Lower lobe of right lung (tissue), 2 donors: Measurements from ENCODE around the gene MRPL28. TPM values are rescaled to one million over a fixed set of nuclear protein-coding genes. Genes with fewer than 3 reads are reported as not detected.

Experiments
- ATAC-seq, 2 donors: fragments of 200-7000 bp; cut with Tn5 transposase; one replicate each; pipeline ENCODE4 v1.9.1; 2020 to 2022; ENCODE audit warnings: mild to moderate bottlenecking in 2 of 2, moderate library complexity in 2 of 2
- DNase-seq: peaks from one replicate; pipeline ENCODE4 v3.0.0-alpha.2; 2020
- H3K27ac ChIP-seq: fragments of 200-600 bp; one replicate; pipeline ENCODE4 v1.8.0; 2022
- H3K27me3 ChIP-seq: fragments of 200-600 bp; one replicate; pipeline ENCODE4 v1.8.0; 2022; ENCODE audit warnings: low read depth
- H3K36me3 ChIP-seq: fragments of 200-600 bp; one replicate; pipeline ENCODE4 v1.8.0; 2022; ENCODE audit warnings: mild to moderate bottlenecking
- H3K4me1 ChIP-seq: fragments of 200-600 bp; one replicate; pipeline ENCODE4 v1.8.0; 2022
- H3K4me3 ChIP-seq: fragments of 200-600 bp; one replicate; pipeline ENCODE4 v1.8.0; 2022; ENCODE audit warnings: mild to moderate bottlenecking
- H3K9me3 ChIP-seq: fragments of 200-600 bp; one replicate; pipeline ENCODE4 v1.8.0; 2022
- intact Hi-C: fragments of 100-400 bp; cut with DNase I; formaldehyde crosslinking; loops from one replicate; pipeline ENCODE4 v1.11.0; 2022
- total RNA-seq: library from RNA; stranded (reverse); fragmentation: NEBNext Ultra II Directional; extraction: Animal tissue kit (Norgen Biotek cat#: 25700); gene quantifications from one replicate; pipeline ENCODE4 v1.2.1, GENCODE V29; 2021
- TF ChIP-seq, protein P1 (sequence below): fragments of 200-600 bp; IDR thresholded peaks from one replicate; pipeline ENCODE4 v1.8.0; 2022; ENCODE audit warnings: antibody characterized with exemption, mild to moderate bottlenecking
- donor health status: DM: no; HTN: yes; CAD: no; lungs with severe emphysema.

MRPL28 gene
- total RNA-seq, 1 donor from 2014 or later, result 43.4 TPM

DNA sequence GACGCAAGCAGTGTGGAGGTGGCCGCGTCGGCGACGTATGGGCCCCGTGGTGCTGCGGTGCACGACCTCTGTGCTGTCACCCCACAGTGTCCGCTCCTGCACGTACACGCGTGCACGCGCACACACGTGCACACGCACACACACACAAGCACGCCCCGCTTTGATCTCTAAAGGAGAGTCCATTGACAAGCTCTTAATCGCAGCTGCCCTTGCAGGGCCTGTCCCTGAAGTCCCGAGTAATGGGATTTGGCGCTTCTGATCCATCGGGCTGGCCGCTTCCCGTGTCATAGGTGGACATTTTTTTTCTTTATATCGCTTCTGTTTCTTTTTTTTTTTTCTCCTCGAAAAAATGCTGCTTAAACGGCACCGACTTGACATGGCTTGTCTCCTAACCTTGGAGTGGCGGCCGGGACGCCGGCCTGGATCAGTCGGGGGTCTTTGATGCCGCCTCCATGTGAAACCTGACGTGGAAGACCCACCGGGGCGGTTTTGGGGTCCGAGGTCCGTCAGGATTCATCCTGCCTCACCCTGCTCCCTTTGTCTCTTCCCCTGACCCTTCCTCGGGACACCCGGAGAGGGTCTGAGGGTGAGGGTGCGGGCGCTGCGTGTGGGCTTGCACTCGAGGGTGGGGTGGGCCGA lies 9.5 kb downstream of the MRPL28 start:
- Histone ChIP-seq H3K36me3 (no peaks in the 10 kb centered on the region), H3K27me3 (peaks cover 9% of the 10 kb centered on the region), H3K9me3 (no peaks in the 10 kb centered on the region), H3K4me3 (no peak overlapping the region), H3K27ac (no peak overlapping the region), H3K4me1 (peaks cover 8% of the 10 kb centered on the region)
- DNase-seq (no peak), ATAC-seq (no peak)
- intact Hi-C loops, result no loop called here
- TF ChIP-seq, protein P1, sequence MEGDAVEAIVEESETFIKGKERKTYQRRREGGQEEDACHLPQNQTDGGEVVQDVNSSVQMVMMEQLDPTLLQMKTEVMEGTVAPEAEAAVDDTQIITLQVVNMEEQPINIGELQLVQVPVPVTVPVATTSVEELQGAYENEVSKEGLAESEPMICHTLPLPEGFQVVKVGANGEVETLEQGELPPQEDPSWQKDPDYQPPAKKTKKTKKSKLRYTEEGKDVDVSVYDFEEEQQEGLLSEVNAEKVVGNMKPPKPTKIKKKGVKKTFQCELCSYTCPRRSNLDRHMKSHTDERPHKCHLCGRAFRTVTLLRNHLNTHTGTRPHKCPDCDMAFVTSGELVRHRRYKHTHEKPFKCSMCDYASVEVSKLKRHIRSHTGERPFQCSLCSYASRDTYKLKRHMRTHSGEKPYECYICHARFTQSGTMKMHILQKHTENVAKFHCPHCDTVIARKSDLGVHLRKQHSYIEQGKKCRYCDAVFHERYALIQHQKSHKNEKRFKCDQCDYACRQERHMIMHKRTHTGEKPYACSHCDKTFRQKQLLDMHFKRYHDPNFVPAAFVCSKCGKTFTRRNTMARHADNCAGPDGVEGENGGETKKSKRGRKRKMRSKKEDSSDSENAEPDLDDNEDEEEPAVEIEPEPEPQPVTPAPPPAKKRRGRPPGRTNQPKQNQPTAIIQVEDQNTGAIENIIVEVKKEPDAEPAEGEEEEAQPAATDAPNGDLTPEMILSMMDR, result no peak

DNA sequence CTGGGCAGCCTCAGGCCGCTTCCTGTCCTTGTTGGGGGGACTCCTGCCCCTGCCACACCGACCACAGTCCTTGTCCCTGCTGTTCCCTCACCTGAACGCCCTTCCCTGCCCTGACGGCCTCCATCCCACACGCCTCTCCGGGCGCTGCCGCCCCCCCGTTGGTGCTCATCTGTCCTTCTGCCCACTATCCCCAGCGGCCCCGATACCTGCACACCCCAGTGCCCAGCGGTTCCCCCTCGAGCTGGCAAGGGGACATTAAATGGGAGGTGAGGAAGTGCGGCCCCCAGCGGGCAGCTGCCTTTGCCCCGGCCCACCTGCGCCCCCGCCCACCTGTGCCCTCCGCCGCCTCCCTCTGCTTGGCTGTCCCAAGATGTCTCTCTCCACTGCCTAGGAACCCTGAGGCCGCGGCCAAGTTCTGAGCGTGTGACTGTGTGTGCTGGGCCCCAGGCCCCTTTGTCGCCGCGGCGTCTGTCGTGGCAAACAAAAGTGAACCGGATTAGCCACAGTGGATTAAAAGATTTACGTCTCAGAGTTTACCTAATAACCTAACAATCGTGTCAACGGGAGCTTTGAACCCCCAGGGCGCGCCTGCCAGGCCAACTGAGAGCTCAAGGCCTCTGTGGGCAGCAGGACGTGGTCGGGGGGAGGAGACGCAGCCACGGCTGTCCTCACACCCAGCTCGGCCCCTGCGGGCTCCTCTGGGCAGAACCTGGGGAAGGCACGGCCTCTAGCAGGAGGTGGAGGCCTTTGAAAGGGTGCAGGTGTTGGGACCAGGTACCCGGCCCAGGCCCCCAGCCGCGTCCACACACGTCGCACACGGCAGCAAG lies 10.3 kb downstream of the MRPL28 start:
- Histone ChIP-seq H3K4me3 (no peak overlapping the region), H3K4me1 (peaks cover 8% of the 10 kb centered on the region), H3K9me3 (no peaks in the 10 kb centered on the region), H3K36me3 (no peaks in the 10 kb centered on the region), H3K27ac (no peak overlapping the region), H3K27me3 (peaks cover 9% of the 10 kb centered on the region)
- intact Hi-C loops, result no loop called here
- DNase-seq (no peak), ATAC-seq (no peak)
- TF ChIP-seq, protein P1, result no peak

DNA sequence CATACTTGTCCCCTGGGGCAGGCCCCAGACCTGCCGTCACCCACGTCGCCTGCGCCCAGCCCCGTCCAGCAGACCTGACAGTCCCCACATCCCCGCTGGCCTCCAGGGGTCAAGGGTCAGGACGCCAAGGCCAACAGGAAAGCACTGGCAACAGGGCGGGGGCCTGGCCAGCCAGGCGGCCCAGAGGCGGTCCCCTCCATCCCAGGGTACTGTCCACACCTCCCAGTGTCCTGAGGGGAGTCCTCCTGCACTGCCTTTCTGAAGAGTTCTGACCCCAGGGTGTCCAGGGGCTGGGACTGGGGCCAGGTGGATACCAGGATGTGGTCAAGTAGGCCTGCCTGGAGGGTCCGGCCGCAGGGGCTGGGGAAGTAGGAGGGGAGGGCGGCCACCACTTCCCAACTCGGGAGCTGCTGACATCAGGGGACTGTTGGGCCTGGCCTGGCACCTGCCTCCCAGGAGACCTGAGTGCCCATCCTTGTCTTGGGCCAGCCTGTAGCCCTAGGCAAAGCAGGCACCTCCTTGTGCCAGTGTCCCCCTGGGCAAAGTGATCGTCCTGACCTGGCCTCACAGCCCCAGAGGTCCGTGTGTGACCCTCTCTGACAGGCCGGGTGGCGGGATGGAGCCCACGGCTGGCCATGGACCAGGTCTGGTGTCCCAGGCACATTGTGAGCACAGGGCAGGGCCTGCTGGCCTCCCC lies 11.1 kb downstream of the MRPL28 start:
- no peak overlapping the region for H3K27ac ChIP-seq
- TF ChIP-seq, protein P1, result no peak
- DNase-seq (no peak), ATAC-seq (no peak)
- H3K4me3 ChIP-seq, result no peak overlapping the region
- peaks cover 8% of the 10 kb centered on the region for H3K4me1 ChIP-seq
- H3K36me3 ChIP-seq, result no peaks in the 10 kb centered on the region
- peaks cover 9% of the 10 kb centered on the region for H3K27me3 ChIP-seq
- H3K9me3 ChIP-seq, result no peaks in the 10 kb centered on the region
- intact Hi-C loops, result no loop called here

DNA sequence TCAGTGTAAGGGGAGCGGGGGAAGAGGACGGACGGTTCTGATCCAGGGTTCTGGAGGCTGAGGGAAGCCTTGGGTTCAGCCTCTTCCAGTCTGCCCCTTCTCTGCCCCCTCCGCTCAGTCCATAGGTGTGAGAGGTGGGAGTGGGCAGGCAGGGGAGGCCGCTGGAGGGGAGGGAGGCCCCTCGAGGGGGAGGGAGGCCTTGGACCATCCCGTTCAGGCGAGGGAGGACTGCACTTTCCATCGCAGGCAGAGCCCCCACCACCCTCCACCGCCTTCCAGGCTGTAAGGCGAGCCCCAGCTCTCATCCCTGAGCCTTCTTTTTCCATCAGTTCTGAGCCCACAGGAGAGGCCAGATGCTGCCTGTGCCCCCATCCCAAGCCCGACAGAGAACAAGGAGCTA lies 13.6 kb downstream of the MRPL28 start:
- TF ChIP-seq, protein P1, result no peak
- intact Hi-C loops, result no loop called here
- ATAC-seq (no peak), DNase-seq (no peak)
- no peaks in the 10 kb centered on the region for H3K36me3 ChIP-seq
- H3K4me1 ChIP-seq, result peaks cover 8% of the 10 kb centered on the region
- H3K27me3 ChIP-seq, result no peaks in the 10 kb centered on the region
- H3K9me3 ChIP-seq, result no peaks in the 10 kb centered on the region
- no peak overlapping the region for H3K4me3 ChIP-seq
- no peak overlapping the region for H3K27ac ChIP-seq

DNA sequence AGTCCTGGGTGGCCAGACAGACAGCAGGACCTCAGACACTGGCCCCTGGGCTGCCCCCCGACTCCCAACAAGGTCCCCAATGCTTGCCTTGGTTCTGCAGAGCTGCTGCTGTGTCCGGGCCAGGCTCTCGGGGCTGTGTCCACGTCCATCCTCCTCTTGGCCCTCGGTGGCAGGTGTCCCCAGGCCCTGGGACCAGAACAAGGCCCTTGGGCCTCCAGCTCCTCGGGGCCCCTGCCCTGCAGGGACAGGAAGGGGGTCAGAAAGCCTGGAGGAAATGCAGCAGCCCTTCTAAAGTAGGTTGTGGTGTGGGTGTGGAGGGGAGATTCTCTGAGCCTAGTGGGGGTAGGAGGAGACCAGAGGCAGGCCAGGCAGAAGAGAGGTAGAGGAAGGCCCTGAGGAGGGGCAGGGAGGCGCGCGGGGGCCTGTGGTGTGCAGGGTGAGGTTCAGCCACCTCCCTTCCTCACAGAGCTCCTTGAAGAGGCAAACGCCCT lies 15.3 kb downstream of the MRPL28 start:
- TF ChIP-seq, protein P1, result no peak
- no peak for ATAC-seq
- intact Hi-C loops, result no loop called here

More for the DNA sequence above, 15.3 kb downstream of the MRPL28 start:
- H3K27me3 ChIP-seq, result no peaks in the 10 kb centered on the region
- no peaks in the 10 kb centered on the region for H3K9me3 ChIP-seq
- DNase-seq, result no peak
- H3K36me3 ChIP-seq, result no peaks in the 10 kb centered on the region
- peaks cover 25% of the 10 kb centered on the region for H3K4me1 ChIP-seq
- H3K27ac ChIP-seq, result no peak overlapping the region
- no peak overlapping the region for H3K4me3 ChIP-seq
